Aorta (tissue), 5 donors: ENCODE results near the gene VAV2. TPM values are rescaled to one million over a fixed set of nuclear protein-coding genes. Genes with fewer than 3 reads are reported as not detected.

Experiments
- ATAC-seq: fragments of 200-7000 bp; cut with Tn5 transposase; one replicate; pipeline ENCODE4 v1.9.1; 2022; ENCODE audit warnings: moderate library complexity; ENCODE audit not compliant: low FRiP score
- DNase-seq, 2 donors: peaks; one replicate each; pipeline ENCODE4 v3.0.0-alpha.2; 2020
- H3K27ac ChIP-seq, 2 donors: one replicate each; pipeline ENCODE4 v1.5.1; 2013; ENCODE audit warnings: low read length in 2 of 2, mild to moderate bottlenecking in 2 of 2, moderate library complexity in 2 of 2, control low read depth in 1 of 2, inconsistent platforms in 1 of 2, low read depth in 1 of 2
- H3K27me3 ChIP-seq, 2 donors: one replicate each; pipeline ENCODE4 v1.6.1; 2013; ENCODE audit warnings: control low read depth in 1 of 2, low read length in 1 of 2, mild to moderate bottlenecking in 1 of 2, moderate library complexity in 1 of 2; ENCODE audit not compliant: insufficient read depth in 2 of 2, control insufficient read depth in 1 of 2
- H3K36me3 ChIP-seq, 2 donors: one replicate each; pipeline ENCODE4 v1.6.1; 2013; ENCODE audit warnings: control low read depth in 1 of 2, low read length in 1 of 2, mild to moderate bottlenecking in 1 of 2; ENCODE audit not compliant: insufficient read depth in 2 of 2, control insufficient read depth in 1 of 2
- H3K4me1 ChIP-seq, 2 donors: one replicate each; pipeline ENCODE4 v1.6.1; 2013; ENCODE audit warnings: low read length in 2 of 2, control low read depth in 1 of 2, mild to moderate bottlenecking in 1 of 2, moderate library complexity in 1 of 2; ENCODE audit not compliant: insufficient read depth in 2 of 2, control insufficient read depth in 1 of 2
- H3K4me3 ChIP-seq, 2 donors: one replicate each; pipeline ENCODE4 v1.5.1; 2013; ENCODE audit warnings: low read length in 2 of 2, control low read depth in 1 of 2, mild to moderate bottlenecking in 1 of 2
- H3K9me3 ChIP-seq: one replicate; pipeline ENCODE4 v1.6.1; 2013; ENCODE audit warnings: mild to moderate bottlenecking, low read length; ENCODE audit not compliant: control insufficient read depth
- WGBS, 2 donors: extraction: QIAGEN DNeasy Blood & Tissue Kit; methylation state at CpG; one replicate each; pipeline ENCODE4 v1.1.7; 2013; 5-methylcytosine and 5-hydroxymethylcytosine counted together
- intact Hi-C, 2 donors: fragments of 100-400 bp; cut with DNase I; formaldehyde crosslinking; loops; one replicate each; pipeline versions ENCODE4 v1.14.2 to v1.15.0; 2022
- polyA plus RNA-seq, 2 donors: library from polyadenylated mRNA; stranded (reverse); fragments of 200-250 nt; gene quantifications; one replicate each; pipeline ENCODE4 v1.2.3, GENCODE V29; 2013
- total RNA-seq, 2 donors: library from RNA; stranded (reverse); fragmentation: NEBNext Ultra II Directional; extraction: Animal tissue kit (Norgen Biotek cat#: 25700); gene quantifications; one replicate each; pipeline ENCODE4 v1.2.1, GENCODE V29; 2021
- donor health status: healthy with polysubstance abuse.
- donor health status: Bipolar disorder and iron deficiency.
- donor health status: DM: no; HTN: no; CAD: no.
- donor health status: DM: no; HTN: no; CAD: no.
- donor health status: DM: yes; HTN: yes; CAD: no.

Gene VAV2
- total and polyA plus RNA-seq, 4 donors = 9.0 to 25.4 (median 11.8) TPM

- Histone ChIP-seq H3K36me3 (no peaks in the 10 kb centered on the region), H3K9me3 (no peaks in the 10 kb centered on the region), H3K4me3 (no peak overlapping the region), H3K27me3 (no peaks in the 10 kb centered on the region), H3K27ac (no peak overlapping the region), H3K4me1 (no peaks in the 10 kb centered on the region)
- no peak for DNase-seq
- ATAC-seq = no peak
- WGBS, 2 donors = 92 to 94% methylated on average over 19 of the region's 19 CpGs
- intact Hi-C loops = no loop called here
Measured at GRCh38 chr9:133884907-133885744, 107.0 kb downstream of the VAV2 start.

GRCh38 chr9:133882849-133883755, 109.0 kb downstream of the VAV2 start:
- Histone ChIP-seq H3K4me3 (no peak overlapping the region), H3K9me3 (no peaks in the 10 kb centered on the region), H3K4me1 (no peaks in the 10 kb centered on the region), H3K27me3 (no peaks in the 10 kb centered on the region), H3K27ac (no peak overlapping the region), H3K36me3 (no peaks in the 10 kb centered on the region)
- DNase-seq = no peak
- ATAC-seq = no peak
- 93% methylated on average over 24 of the region's 24 CpGs for WGBS, 2 donors
- intact Hi-C loops = no loop called here

- ATAC-seq = no peak
- no peaks in the 10 kb centered on the region for H3K36me3 ChIP-seq
- 79 to 80% methylated on average over 24 of the region's 24 CpGs for WGBS, 2 donors
Measured at GRCh38 chr9:133881671-133882381, 110.3 kb downstream of the VAV2 start.

GRCh38 chr9:133880851-133881661, 111.1 kb downstream of the VAV2 start:
- no peaks in the 10 kb centered on the region for H3K36me3 ChIP-seq
- intact Hi-C loops = no loop called here
- H3K27me3 ChIP-seq = no peaks in the 10 kb centered on the region
- ATAC-seq (no peak), DNase-seq (no peak)
- H3K4me1 ChIP-seq = no peaks in the 10 kb centered on the region
- H3K4me3 ChIP-seq = no peak overlapping the region
- H3K9me3 ChIP-seq = no peaks in the 10 kb centered on the region
- H3K27ac ChIP-seq = no peak overlapping the region
- 81 to 82% methylated on average over 23 of the region's 23 CpGs for WGBS, 2 donors

More at GRCh38 chr9:133881671-133882381, 110.3 kb downstream of the VAV2 start:
- Histone ChIP-seq H3K9me3 (no peaks in the 10 kb centered on the region), H3K27ac (no peak overlapping the region), H3K27me3 (no peaks in the 10 kb centered on the region), H3K4me1 (no peaks in the 10 kb centered on the region), H3K4me3 (no peak overlapping the region)
- intact Hi-C loops = no loop called here
- DNase-seq = no peak

GRCh38 chr9:133880136-133880535, 112.0 kb downstream of the VAV2 start:
- Histone ChIP-seq H3K4me3 (no peak overlapping the region), H3K36me3 (no peaks in the 10 kb centered on the region), H3K27me3 (no peaks in the 10 kb centered on the region), H3K27ac (no peak overlapping the region), H3K9me3 (no peaks in the 10 kb centered on the region), H3K4me1 (no peaks in the 10 kb centered on the region)
- DNase-seq = no peak
- ATAC-seq = no peak
- WGBS, 2 donors = 89 to 93% methylated on average over 7 of the region's 7 CpGs
- intact Hi-C loops = no loop called here

- H3K4me1 ChIP-seq = no peaks in the 10 kb centered on the region
- H3K27me3 ChIP-seq = no peaks in the 10 kb centered on the region
- H3K36me3 ChIP-seq = no peaks in the 10 kb centered on the region
- ATAC-seq = no peak
- intact Hi-C loops = no loop called here
- WGBS, 2 donors = 94 to 97% methylated on average over 11 of the region's 11 CpGs
- no peaks in the 10 kb centered on the region for H3K9me3 ChIP-seq
- DNase-seq = no peak
- no peak overlapping the region for H3K4me3 ChIP-seq
- no peak overlapping the region for H3K27ac ChIP-seq
Measured at GRCh38 chr9:133879615-133880014, 112.5 kb downstream of the VAV2 start.

- no peaks in the 10 kb centered on the region for H3K4me1 ChIP-seq
- no peak overlapping the region for H3K4me3 ChIP-seq
- no peaks in the 10 kb centered on the region for H3K36me3 ChIP-seq
- H3K27me3 ChIP-seq = no peaks in the 10 kb centered on the region
- DNase-seq (no peak), ATAC-seq (no peak)
- 95 to 96% methylated on average over 13 of the region's 13 CpGs for WGBS, 2 donors
- H3K9me3 ChIP-seq = no peaks in the 10 kb centered on the region
- intact Hi-C loops = no loop called here
- H3K27ac ChIP-seq = no peak overlapping the region
Measured at GRCh38 chr9:133878402-133878801, 113.7 kb downstream of the VAV2 start.

GRCh38 chr9:133877967-133878366, 114.2 kb downstream of the VAV2 start:
- no peak for DNase-seq
- no peak overlapping the region for H3K4me3 ChIP-seq
- intact Hi-C loops = no loop called here
- ATAC-seq = no peak
- H3K27me3 ChIP-seq = no peaks in the 10 kb centered on the region
- H3K4me1 ChIP-seq = no peaks in the 10 kb centered on the region
- no peak overlapping the region for H3K27ac ChIP-seq
- 93 to 95% methylated on average over 17 of the region's 17 CpGs for WGBS, 2 donors
- no peaks in the 10 kb centered on the region for H3K9me3 ChIP-seq
- no peaks in the 10 kb centered on the region for H3K36me3 ChIP-seq
